ENCODE measurements around the gene KCTD10.

The KCTD10 gene

DNA sequence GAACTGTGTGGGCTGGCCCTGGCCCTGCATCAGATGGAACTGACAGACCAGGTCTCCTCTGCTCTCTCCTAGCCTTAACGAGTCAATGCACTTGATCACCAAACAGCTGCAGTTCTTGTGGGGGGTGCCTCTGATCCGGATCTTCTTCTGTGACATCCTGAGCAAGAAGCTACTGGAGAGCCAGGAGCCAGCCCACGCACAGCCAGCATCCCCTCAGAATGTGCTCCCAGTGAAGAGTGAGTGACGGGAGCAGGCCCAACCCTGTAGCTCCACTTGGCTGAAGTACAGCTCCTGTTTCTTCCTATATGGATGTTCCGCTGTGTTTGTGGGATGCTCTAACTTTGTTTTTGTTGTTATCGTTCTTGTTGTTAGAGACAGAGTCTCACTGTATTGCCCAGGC is 24.2 kb upstream of the KCTD10 start:
- DNase-seq (ENCODE audit: extremely low read depth, insufficient read length), result no peak
- Histone ChIP-seq H3K27me3 (replicated peaks; ENCODE audit: control insufficient read depth, insufficient read depth, low read length) (no peaks in the 10 kb centered on the region), H3K36me3 (ENCODE audit: control insufficient read depth, insufficient read depth, low read length) (peaks cover 28% of the 10 kb centered on the region), H3K4me3 (replicated peaks; ENCODE audit: low read depth, low read length) (no peak overlapping the region)
- TF ChIP-seq, protein P1, sequence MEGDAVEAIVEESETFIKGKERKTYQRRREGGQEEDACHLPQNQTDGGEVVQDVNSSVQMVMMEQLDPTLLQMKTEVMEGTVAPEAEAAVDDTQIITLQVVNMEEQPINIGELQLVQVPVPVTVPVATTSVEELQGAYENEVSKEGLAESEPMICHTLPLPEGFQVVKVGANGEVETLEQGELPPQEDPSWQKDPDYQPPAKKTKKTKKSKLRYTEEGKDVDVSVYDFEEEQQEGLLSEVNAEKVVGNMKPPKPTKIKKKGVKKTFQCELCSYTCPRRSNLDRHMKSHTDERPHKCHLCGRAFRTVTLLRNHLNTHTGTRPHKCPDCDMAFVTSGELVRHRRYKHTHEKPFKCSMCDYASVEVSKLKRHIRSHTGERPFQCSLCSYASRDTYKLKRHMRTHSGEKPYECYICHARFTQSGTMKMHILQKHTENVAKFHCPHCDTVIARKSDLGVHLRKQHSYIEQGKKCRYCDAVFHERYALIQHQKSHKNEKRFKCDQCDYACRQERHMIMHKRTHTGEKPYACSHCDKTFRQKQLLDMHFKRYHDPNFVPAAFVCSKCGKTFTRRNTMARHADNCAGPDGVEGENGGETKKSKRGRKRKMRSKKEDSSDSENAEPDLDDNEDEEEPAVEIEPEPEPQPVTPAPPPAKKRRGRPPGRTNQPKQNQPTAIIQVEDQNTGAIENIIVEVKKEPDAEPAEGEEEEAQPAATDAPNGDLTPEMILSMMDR (IDR thresholded peaks at IDR 0.05; ENCODE audit: insufficient read depth, low read length, poor library complexity, severe bottlenecking), result no peak

DNA sequence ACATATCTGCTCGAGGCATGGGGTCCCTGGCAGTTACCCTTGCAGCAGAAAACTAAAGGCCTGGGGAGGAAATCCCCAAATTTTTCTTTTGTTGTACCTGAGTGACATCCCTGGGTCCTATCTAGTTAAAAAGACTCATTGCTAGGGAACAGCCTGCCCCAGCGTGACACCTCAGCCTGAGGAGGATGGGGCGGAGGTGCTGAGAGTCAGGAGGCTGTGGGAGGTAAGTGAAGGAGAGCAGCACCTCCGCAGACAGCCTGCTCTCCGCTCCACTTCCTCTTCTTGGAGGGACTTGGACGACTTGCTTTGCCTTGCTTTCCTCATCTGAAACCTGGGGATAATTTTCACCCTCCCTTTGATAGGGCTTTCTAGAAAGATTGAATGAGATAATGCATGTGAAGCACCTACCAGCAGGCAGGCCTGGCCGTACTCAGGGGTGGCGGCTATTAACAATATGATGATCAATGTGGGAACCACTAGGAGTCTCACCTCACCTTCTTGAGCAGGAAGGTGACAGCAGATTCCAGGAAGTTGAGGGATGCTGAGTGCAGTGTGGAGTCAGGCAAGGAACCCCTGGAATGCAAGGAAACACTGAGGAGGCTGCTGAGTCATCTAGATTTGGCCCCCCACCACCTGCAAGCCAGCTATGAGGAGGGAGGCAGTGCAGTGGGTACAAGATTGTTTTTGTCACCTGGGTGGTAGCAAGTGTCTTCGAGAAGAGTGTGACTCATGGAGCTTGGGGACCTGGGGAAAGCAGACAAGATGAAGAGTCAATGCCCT is 23.5 kb upstream of the KCTD10 start:
- no peak for DNase-seq (ENCODE audit: extremely low read depth, insufficient read length)
- Histone ChIP-seq H3K4me3 (replicated peaks; ENCODE audit: low read depth, low read length) (no peak overlapping the region), H3K27me3 (replicated peaks; ENCODE audit: control insufficient read depth, insufficient read depth, low read length) (no peaks in the 10 kb centered on the region), H3K36me3 (ENCODE audit: control insufficient read depth, insufficient read depth, low read length) (peaks cover 24% of the 10 kb centered on the region)
- TF ChIP-seq, protein P1 (IDR thresholded peaks at IDR 0.05; ENCODE audit: insufficient read depth, low read length, poor library complexity, severe bottlenecking), result no peak

DNA sequence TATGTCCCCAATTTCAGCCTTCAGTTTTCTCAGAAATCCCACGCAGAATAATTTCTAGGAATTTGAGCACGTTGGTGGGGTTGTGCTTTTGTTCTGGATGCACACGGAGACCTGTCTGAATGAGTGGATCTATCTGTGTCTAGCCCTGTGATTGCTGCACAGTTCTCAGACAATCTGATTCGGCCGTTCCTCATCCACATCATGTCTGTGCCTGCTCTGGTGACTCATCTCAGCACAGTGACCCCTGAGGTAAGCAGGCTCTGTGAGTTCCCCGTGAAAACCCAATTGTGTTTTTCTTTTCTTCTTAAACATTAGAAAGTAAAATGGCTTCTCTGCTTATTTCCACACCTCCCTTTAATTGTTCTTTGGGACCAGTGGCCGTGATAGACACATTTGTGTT is 20.6 kb upstream of the KCTD10 start:
- TF ChIP-seq, protein P1 (IDR thresholded peaks at IDR 0.05; ENCODE audit: insufficient read depth, low read length, poor library complexity, severe bottlenecking), result no peak
- Histone ChIP-seq H3K27me3 (replicated peaks; ENCODE audit: control insufficient read depth, insufficient read depth, low read length) (no peaks in the 10 kb centered on the region), H3K36me3 (ENCODE audit: control insufficient read depth, insufficient read depth, low read length) (peaks cover 17% of the 10 kb centered on the region), H3K4me3 (replicated peaks; ENCODE audit: low read depth, low read length) (no peak overlapping the region)
- no peak for DNase-seq (ENCODE audit: extremely low read depth, insufficient read length)

DNA sequence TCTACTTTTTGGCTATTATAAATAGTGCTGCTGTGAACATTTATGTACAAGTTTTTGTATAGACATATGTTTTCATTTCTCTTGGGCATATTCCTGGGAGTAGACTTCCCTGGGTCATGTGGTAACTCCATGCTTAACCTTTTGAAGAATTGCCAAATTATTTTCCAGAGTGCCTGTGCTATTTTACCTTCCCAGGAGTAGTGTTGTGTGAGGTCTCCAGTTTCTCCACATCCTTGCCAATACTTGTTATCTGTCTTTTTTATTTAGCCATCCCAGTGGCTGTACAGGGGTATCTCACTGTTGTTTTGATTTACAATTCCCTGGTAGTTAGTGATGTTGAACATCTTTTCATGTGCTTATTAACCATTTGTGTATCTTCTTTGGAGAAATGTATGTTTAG is 19.2 kb upstream of the KCTD10 start:
- Histone ChIP-seq H3K36me3 (ENCODE audit: control insufficient read depth, insufficient read depth, low read length) (peaks cover 13% of the 10 kb centered on the region), H3K27me3 (replicated peaks; ENCODE audit: control insufficient read depth, insufficient read depth, low read length) (no peaks in the 10 kb centered on the region), H3K4me3 (replicated peaks; ENCODE audit: low read depth, low read length) (no peak overlapping the region)
- no peak for DNase-seq (ENCODE audit: extremely low read depth, insufficient read length)
- TF ChIP-seq, protein P1 (IDR thresholded peaks at IDR 0.05; ENCODE audit: insufficient read depth, low read length, poor library complexity, severe bottlenecking), result no peak

DNA sequence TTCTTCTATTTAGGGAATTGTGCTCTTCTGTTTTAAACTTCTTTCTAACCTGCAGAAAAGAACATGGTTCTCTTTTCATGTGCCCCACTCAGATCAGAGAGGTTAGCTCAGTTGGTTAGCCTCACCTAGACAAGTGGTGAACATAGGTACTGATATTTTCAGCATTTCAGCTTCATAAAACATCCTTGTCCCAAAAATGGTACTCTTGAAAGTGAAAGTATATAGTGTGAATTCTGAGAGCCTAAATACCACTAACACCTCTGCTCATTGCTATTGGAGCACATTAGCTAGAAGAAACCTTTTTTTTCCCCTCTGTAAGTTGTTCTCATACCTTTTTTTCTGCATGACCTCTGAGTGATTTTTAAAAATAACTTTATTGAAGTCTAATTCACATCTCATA is 17.9 kb upstream of the KCTD10 start:
- H3K4me3 ChIP-seq (replicated peaks; ENCODE audit: low read depth, low read length), result no peak overlapping the region
- DNase-seq (ENCODE audit: extremely low read depth, insufficient read length), result no peak
- H3K27me3 ChIP-seq (replicated peaks; ENCODE audit: control insufficient read depth, insufficient read depth, low read length), result no peaks in the 10 kb centered on the region
- peaks cover 8% of the 10 kb centered on the region for H3K36me3 ChIP-seq (ENCODE audit: control insufficient read depth, insufficient read depth, low read length)
- TF ChIP-seq, protein P1 (IDR thresholded peaks at IDR 0.05; ENCODE audit: insufficient read depth, low read length, poor library complexity, severe bottlenecking), result no peak
